ENCODE data around the gene PLAAT2. TPM values are rescaled to one million over a fixed set of nuclear protein-coding genes. Genes with fewer than 3 reads are reported as not detected.

Gene PLAAT2
- total RNA-seq, 6 donors from 2014 or later: 1.9 to 10.5 (median 5.5) TPM

GRCh38 chr11:63567044-63567840 lies 4.1 kb upstream of the PLAAT2 start:
- peak overlapping the region; percentile 35 to 61 (median 54) for H3K27ac ChIP-seq
- H3K36me3 ChIP-seq: no peaks in the 10 kb centered on the region
- no peaks in the 10 kb centered on the region for H3K27me3 ChIP-seq
- peak in 1 of 2 donors; percentile 51 for DNase-seq
- ATAC-seq (ENCODE audit: low FRiP score in 2 of 2): peak; percentile 82 to 91
- TF ChIP-seq POLR2AphosphoS5 (IDR thresholded peaks at IDR 0.05): peak; percentile 24 to 35
- peak in 2 of 4 donors; percentile 53 to 62 for TF ChIP-seq EP300 (IDR thresholded peaks at IDR 0.05)
- TF ChIP-seq, protein P1, sequence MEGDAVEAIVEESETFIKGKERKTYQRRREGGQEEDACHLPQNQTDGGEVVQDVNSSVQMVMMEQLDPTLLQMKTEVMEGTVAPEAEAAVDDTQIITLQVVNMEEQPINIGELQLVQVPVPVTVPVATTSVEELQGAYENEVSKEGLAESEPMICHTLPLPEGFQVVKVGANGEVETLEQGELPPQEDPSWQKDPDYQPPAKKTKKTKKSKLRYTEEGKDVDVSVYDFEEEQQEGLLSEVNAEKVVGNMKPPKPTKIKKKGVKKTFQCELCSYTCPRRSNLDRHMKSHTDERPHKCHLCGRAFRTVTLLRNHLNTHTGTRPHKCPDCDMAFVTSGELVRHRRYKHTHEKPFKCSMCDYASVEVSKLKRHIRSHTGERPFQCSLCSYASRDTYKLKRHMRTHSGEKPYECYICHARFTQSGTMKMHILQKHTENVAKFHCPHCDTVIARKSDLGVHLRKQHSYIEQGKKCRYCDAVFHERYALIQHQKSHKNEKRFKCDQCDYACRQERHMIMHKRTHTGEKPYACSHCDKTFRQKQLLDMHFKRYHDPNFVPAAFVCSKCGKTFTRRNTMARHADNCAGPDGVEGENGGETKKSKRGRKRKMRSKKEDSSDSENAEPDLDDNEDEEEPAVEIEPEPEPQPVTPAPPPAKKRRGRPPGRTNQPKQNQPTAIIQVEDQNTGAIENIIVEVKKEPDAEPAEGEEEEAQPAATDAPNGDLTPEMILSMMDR (IDR thresholded peaks at IDR 0.05): no peak
- peaks cover 7 to 29% (median 16%) of the 10 kb centered on the region in 4 donors for H3K4me1 ChIP-seq
- H3K4me3 ChIP-seq: no peak overlapping the region
- H3K9me3 ChIP-seq: no peaks in the 10 kb centered on the region
- WGBS, 2 donors: 38 to 41% methylated on average over 5 of the region's 5 CpGs

- Histone ChIP-seq H3K9me3 (no peaks in the 10 kb centered on the region), H3K27ac (peak overlapping the region; percentile 71 to 82 (median 74)), H3K36me3 (no peaks in the 10 kb centered on the region), H3K4me1 (peaks cover 8 to 33% (median 21%) of the 10 kb centered on the region in 4 donors), H3K4me3 (no peak overlapping the region), H3K27me3 (no peaks in the 10 kb centered on the region)
- 65 to 70% methylated on average over 4 of the region's 4 CpGs for WGBS, 2 donors
- DNase-seq: peak in 1 of 2 donors; percentile 82
- TF ChIP-seq POLR2A (IDR thresholded peaks at IDR 0.05): no peak
- TF ChIP-seq POLR2AphosphoS5 (IDR thresholded peaks at IDR 0.05): peak; percentile 43 to 44
- TF ChIP-seq, protein P1 (IDR thresholded peaks at IDR 0.05): peak in 2 of 6 experiments; percentile 12 to 21
- peak in 3 of 4 donors; percentile 83 to 91 (median 85) for TF ChIP-seq EP300 (IDR thresholded peaks at IDR 0.05)
- peak in 1 of 2 donors; percentile 70 for ATAC-seq (ENCODE audit: low FRiP score in 2 of 2)
These were observed 1.7 kb upstream of the PLAAT2 start for GRCh38 chr11:63564784-63565350.

DNA sequence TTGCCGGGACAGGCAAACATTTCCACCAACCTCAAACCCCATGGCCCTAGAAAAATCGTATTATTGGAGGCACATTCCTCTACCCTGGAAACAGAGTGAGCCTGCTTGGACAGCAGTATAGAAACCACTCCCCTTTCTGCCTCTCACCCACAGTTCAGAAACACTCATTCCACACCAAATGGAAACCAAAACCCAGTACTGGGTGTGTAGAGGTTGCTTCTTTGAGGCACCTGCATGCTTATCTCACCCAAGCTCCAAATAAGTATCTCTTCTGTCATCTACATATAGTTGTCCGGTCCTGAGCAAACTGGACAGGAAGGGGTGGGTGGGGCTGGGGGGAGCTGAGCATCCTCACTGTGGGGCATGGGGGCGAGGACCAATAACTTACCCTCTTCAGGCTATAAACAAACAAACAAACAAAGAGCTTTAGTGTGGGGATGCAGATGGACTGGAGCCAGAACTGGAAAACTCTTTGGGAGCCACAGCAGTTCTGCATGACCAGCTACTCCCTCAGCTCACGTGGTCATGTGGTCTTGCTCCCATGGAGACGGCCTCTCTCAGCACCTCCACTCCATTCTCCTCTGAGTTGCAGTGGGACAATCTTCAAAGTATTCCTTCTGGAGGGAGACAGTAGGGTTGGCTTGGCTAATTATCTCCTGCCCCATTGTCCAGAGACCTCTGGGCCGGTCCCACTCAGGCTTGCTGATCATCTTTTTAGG lies 1.0 kb upstream of the PLAAT2 start:
- H3K4me1 ChIP-seq: peaks cover 11 to 39% (median 24%) of the 10 kb centered on the region in 4 donors
- DNase-seq (no peak), ATAC-seq (ENCODE audit: low FRiP score in 2 of 2) (no peak)
- no peaks in the 10 kb centered on the region for H3K27me3 ChIP-seq
- TF ChIP-seq POLR2A (IDR thresholded peaks at IDR 0.05) (no peak), EP300 (IDR thresholded peaks at IDR 0.05) (no peak), POLR2AphosphoS5 (IDR thresholded peaks at IDR 0.05) (no peak)
- H3K27ac ChIP-seq: peak overlapping the region; percentile 42 to 82 (median 68)
- H3K36me3 ChIP-seq: no peaks in the 10 kb centered on the region
- H3K4me3 ChIP-seq: no peak overlapping the region
- WGBS, 2 donors: 76 to 82% methylated on average over 7 of the region's 7 CpGs
- no peaks in the 10 kb centered on the region for H3K9me3 ChIP-seq

- DNase-seq: peak in 1 of 2 donors; percentile 88
- Histone ChIP-seq H3K27ac (peak overlapping the region; percentile 68 to 87 (median 74)), H3K36me3 (no peaks in the 10 kb centered on the region), H3K4me3 (no peak overlapping the region), H3K27me3 (no peaks in the 10 kb centered on the region), H3K9me3 (no peaks in the 10 kb centered on the region), H3K4me1 (peaks cover 3 to 25% (median 16%) of the 10 kb centered on the region in 4 donors)
- TF ChIP-seq, protein P1 (IDR thresholded peaks at IDR 0.05): no peak
- TF ChIP-seq POLR2A (IDR thresholded peaks at IDR 0.05) (peak in 1 of 4 donors; percentile 23), EP300 (IDR thresholded peaks at IDR 0.05) (peak in 3 of 4 donors; percentile 75 to 97 (median 94)), POLR2AphosphoS5 (IDR thresholded peaks at IDR 0.05) (peak; percentile 30 to 84)
- ATAC-seq (ENCODE audit: low FRiP score in 2 of 2): peak; percentile 56 to 87
- 53 to 61% methylated on average over 6 to 7 of the region's 7 CpGs for WGBS, 2 donors
These were observed 2.5 kb downstream of the PLAAT2 start for GRCh38 chr11:63560506-63561180.

Measured in upper lobe of left lung (tissue), 6 donors.